HL-60 (cell line): ENCODE results near the gene PLPPR5.

Source experiments
- DNase-seq, 2 experiments: peaks; one replicate each; pipeline ENCODE4 v3.0.0-alpha.2; 2010 to 2020; ENCODE audit warnings: low read depth in 1 of 2, low spot score in 1 of 2
- H3K27ac ChIP-seq: fragments of 250-450 bp; sonication (Bioruptor Pico); replicated peaks from 2 replicates; pipeline ENCODE4 v1.5.1; 2020; ENCODE audit warnings: mild to moderate bottlenecking, moderate library complexity
- H3K27me3 ChIP-seq: fragments of 250-450 bp; sonication (Bioruptor Pico); 2 replicates; pipeline ENCODE4 v1.5.1; 2021; ENCODE audit warnings: mild to moderate bottlenecking, moderate library complexity; ENCODE audit not compliant: insufficient read depth, poor library complexity, severe bottlenecking
- H3K4me3 ChIP-seq: replicated peaks from 2 replicates; pipeline ENCODE4 v1.5.1; 2011; ENCODE audit warnings: mild to moderate bottlenecking, control low read depth, low read length; ENCODE audit not compliant: insufficient read depth
- CTCF ChIP-seq: IDR thresholded peaks from one replicate; pipeline ENCODE4 v1.5.1; 2011; ENCODE audit warnings: low read length, control low read depth, inconsistent platforms; ENCODE audit not compliant: insufficient read depth
- GABPA ChIP-seq: IDR thresholded peaks from 2 replicates; pipeline ENCODE4 v1.6.1; 2012; ENCODE audit warnings: low read depth
- POLR2AphosphoS5 ChIP-seq: IDR thresholded peaks from 2 replicates; pipeline ENCODE4 v1.6.1; 2012; ENCODE audit warnings: low read depth
- REST ChIP-seq: IDR thresholded peaks from 2 replicates; pipeline ENCODE4 v1.6.1; 2012; ENCODE audit warnings: low read depth; ENCODE audit not compliant: insufficient replicate concordance
- SPI1 ChIP-seq: IDR thresholded peaks from 2 replicates; pipeline ENCODE4 v1.6.1; 2012; ENCODE audit warnings: low read depth, mild to moderate bottlenecking, borderline replicate concordance

The PLPPR5 gene

GRCh38 chr1:98929437-98929836 lies 75.2 kb downstream of the PLPPR5 start:
- TF ChIP-seq POLR2AphosphoS5 (no peak), GABPA (no peak), REST (no peak), SPI1 (no peak), CTCF (no peak)
- no peak for DNase-seq
- Histone ChIP-seq H3K27me3 (no peaks in the 10 kb centered on the region), H3K27ac (no peak overlapping the region), H3K4me3 (no peak overlapping the region)

DNA sequence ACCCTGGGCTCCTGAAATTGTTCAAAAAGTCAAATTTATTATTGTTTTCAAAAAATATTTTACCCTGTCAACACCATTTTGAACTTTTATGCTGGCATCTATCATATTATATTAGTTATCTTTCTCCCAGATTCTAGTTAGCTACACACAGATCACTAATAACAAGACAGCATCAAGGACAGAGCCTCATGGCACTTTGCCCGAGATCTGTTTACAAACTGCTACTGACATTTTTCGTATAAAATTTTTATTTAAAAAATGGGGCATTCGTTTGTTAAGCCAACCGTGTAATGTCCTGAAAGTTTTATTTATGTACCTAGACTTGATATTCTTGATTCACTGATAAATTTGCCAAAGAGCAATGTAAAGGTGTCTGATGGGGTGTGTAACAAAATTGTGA lies 78.1 kb downstream of the PLPPR5 start:
- H3K27me3 ChIP-seq: no peaks in the 10 kb centered on the region
- no peak for DNase-seq
- no peak for TF ChIP-seq CTCF
- TF ChIP-seq POLR2AphosphoS5: no peak
- no peak for TF ChIP-seq REST
- TF ChIP-seq SPI1: no peak
- TF ChIP-seq GABPA: no peak
- no peak overlapping the region for H3K27ac ChIP-seq
- H3K4me3 ChIP-seq: no peak overlapping the region

DNA sequence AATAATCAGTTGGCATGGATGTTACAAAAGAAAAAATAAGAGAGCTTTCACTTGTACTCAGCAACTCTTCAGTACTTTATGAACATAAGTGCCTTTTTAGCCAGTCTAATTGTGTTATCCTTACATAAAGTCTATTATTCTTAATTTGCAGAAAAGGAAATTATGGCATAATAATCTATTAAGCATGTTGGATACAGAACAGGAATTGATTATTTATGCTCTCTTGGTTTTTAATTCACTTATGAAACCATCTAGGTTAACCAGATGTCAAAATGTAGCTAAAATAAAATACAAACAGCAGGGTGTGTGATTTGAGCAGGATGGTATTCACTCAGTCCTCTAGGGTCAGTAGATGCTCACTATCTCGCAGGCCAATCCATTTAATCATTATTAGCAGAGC lies 79.7 kb downstream of the PLPPR5 start:
- TF ChIP-seq SPI1: no peak
- TF ChIP-seq REST: no peak
- no peak for TF ChIP-seq CTCF
- no peak for TF ChIP-seq GABPA
- no peak for TF ChIP-seq POLR2AphosphoS5
- no peak for DNase-seq
- H3K27me3 ChIP-seq: no peaks in the 10 kb centered on the region
- no peak overlapping the region for H3K27ac ChIP-seq
- no peak overlapping the region for H3K4me3 ChIP-seq
